WTC11 (cell line): ENCODE data around the gene MKI67. TPM values are rescaled to one million over a fixed set of nuclear protein-coding genes. Genes with fewer than 3 reads are reported as not detected.
A peak's percentile ranks its signal among the peaks of the same experiment; 100 is the strongest.

ENCODE experiments used
- ATAC-seq: fragments of 200-7000 bp; cut with Tn5 transposase; 2 replicates; pipeline ENCODE4 v1.10.0; 2021; ENCODE audit warnings: mild to moderate bottlenecking, moderate library complexity
- CTCF ChIA-PET: fragments of 300-600 bp; sonication (Branson Sonifier 250); formaldehyde crosslinking; loops from one replicate; lab custom pipeline; 2021; ENCODE audit warnings: antibody characterized with exemption; lab: Charles Lee
- POLR2A ChIA-PET: fragments of 350-600 bp; sonication (Branson Sonifier 250); formaldehyde crosslinking; loops from one replicate; lab custom pipeline; 2021; ENCODE audit warnings: antibody characterized with exemption; lab: Charles Lee
- DNase-seq: peaks from one replicate; pipeline ENCODE4 v3.0.0; 2021; ENCODE audit warnings: low spot score
- H3K27ac Mint-ChIP-seq: 2 replicates; pipeline ENCODE4 v1.8.0; 2021; ENCODE audit warnings: mixed read lengths
- H3K27me3 Mint-ChIP-seq: 2 replicates; pipeline ENCODE4 v1.8.0; 2021; ENCODE audit warnings: low read depth, mild to moderate bottlenecking, moderate library complexity, mixed read lengths
- H3K36me3 Mint-ChIP-seq: 2 replicates; pipeline ENCODE4 v1.8.0; 2021; ENCODE audit warnings: mixed read lengths
- H3K4me1 Mint-ChIP-seq: 2 replicates; pipeline ENCODE4 v1.8.0; 2022; ENCODE audit warnings: mixed read lengths
- H3K4me3 Mint-ChIP-seq: 2 replicates; pipeline ENCODE4 v1.8.0; 2021; ENCODE audit warnings: mild to moderate bottlenecking, moderate library complexity, mixed read lengths
- H3K9me3 Mint-ChIP-seq: 2 replicates; pipeline ENCODE4 v1.8.0; 2021; ENCODE audit warnings: mixed read lengths
- AFF4 ChIP-seq: sonication (generic); formaldehyde crosslinking; IDR thresholded peaks from 2 replicates; pipeline ENCODE4 v1.8.1; 2023; ENCODE audit warnings: mild to moderate bottlenecking, missing genetic modification reagents, borderline replicate concordance
- E2F4 ChIP-seq: sonication (generic); formaldehyde crosslinking; IDR thresholded peaks from 2 replicates; pipeline ENCODE4 v1.8.1; 2022; ENCODE audit warnings: low read depth, mild to moderate bottlenecking, moderate library complexity, missing genetic modification reagents, borderline replicate concordance
- ERG ChIP-seq: fragments of 250-450 bp; sonication (Bioruptor Pico); IDR thresholded peaks from 2 replicates; pipeline ENCODE4 v1.8.0; 2021; ENCODE audit warnings: mild to moderate bottlenecking
- ETV6 ChIP-seq: sonication (generic); formaldehyde crosslinking; IDR thresholded peaks from 2 replicates; pipeline ENCODE4 v1.8.1; 2022; ENCODE audit warnings: mild to moderate bottlenecking, missing genetic modification reagents
- NR3C1 ChIP-seq: sonication (generic); formaldehyde crosslinking; conservative IDR thresholded peaks from 2 replicates; pipeline ENCODE4 v1.8.1; 2023; ENCODE audit warnings: low read depth, mild to moderate bottlenecking, missing genetic modification reagents
- SMAD3 ChIP-seq: sonication (generic); formaldehyde crosslinking; IDR thresholded peaks from 2 replicates; pipeline ENCODE4 v1.8.0; 2022; ENCODE audit warnings: missing genetic modification reagents, mild to moderate bottlenecking, borderline replicate concordance
- ZMAT4 ChIP-seq: fragments of 250-450 bp; sonication (Bioruptor Pico); IDR thresholded peaks from 2 replicates; pipeline ENCODE4 v1.9.0; 2021; ENCODE audit warnings: mild to moderate bottlenecking
- ZNF396 ChIP-seq: fragments of 250-450 bp; sonication (Bioruptor Pico); IDR thresholded peaks from 2 replicates; pipeline ENCODE4 v1.8.0; 2021; ENCODE audit warnings: mild to moderate bottlenecking, moderate library complexity, borderline replicate concordance
- ZNF416 ChIP-seq: fragments of 250-450 bp; sonication (Bioruptor Pico); IDR thresholded peaks from 2 replicates; pipeline ENCODE4 v1.9.0; 2021; ENCODE audit warnings: mild to moderate bottlenecking, inconsistent platforms
- ZNF423 ChIP-seq: fragments of 250-450 bp; sonication (Bioruptor Pico); IDR thresholded peaks from 2 replicates; pipeline ENCODE4 v2.1.2; 2022; ENCODE audit warnings: mild to moderate bottlenecking, moderate library complexity
- ZNF512 ChIP-seq: sonication (generic); formaldehyde crosslinking; IDR thresholded peaks from 2 replicates; pipeline ENCODE4 v1.8.1; 2022; ENCODE audit warnings: missing genetic modification reagents, borderline replicate concordance
- ZSCAN18 ChIP-seq: fragments of 250-450 bp; sonication (Bioruptor Pico); IDR thresholded peaks from 2 replicates; pipeline ENCODE4 v2.1.2; 2022; ENCODE audit warnings: mild to moderate bottlenecking, moderate library complexity
- total RNA-seq: library from RNA; stranded (reverse); gene quantifications from 3 replicates; pipeline ENCODE4 v1.2.3, GENCODE V29; 2021

Gene MKI67
- total RNA-seq, 1 experiment from 2014 or later = 118 TPM

- TF ChIP-seq ZNF396 (CRISPR knock-in tag) (no peak), E2F4 (CRISPR knock-in tag) (peak; percentile 96), ZSCAN18 (CRISPR knock-in tag) (no peak), ERG (CRISPR knock-in tag) (no peak), ZNF423 (no peak), ETV6 (peak; percentile 56; the same call in 1 of the 2 replicates)
Observed at GRCh38 chr10:128125944-128126764, at the start of gene MKI67 (continued).

- no peak for DNase-seq
- H3K9me3 Mint-ChIP-seq = peaks cover 59% of the 10 kb centered on the region
- ChIA-PET POLR2A (interaction anchor here (0.6 kb wide), 1 partner anchor 15 kb away, joined by 4 read pairs; no protein-coding TSS in a partner anchor), CTCF (no interaction called here)
- H3K27me3 Mint-ChIP-seq = no peaks in the 10 kb centered on the region
- H3K4me1 Mint-ChIP-seq = peaks cover 13% of the 10 kb centered on the region
- TF ChIP-seq AFF4 (CRISPR knock-in tag) (no peak), ZNF416 (CRISPR knock-in tag) (peak; percentile 99)
- H3K27ac Mint-ChIP-seq = no peak overlapping the region
- peaks cover 40% of the 10 kb centered on the region for H3K36me3 Mint-ChIP-seq
- ATAC-seq = no peak
- H3K4me3 Mint-ChIP-seq = no peak overlapping the region
Observed at GRCh38 chr10:128174581-128175559, 48.6 kb upstream of the MKI67 start.

- H3K27ac Mint-ChIP-seq = no peak overlapping the region
Observed at GRCh38 chr10:128173386-128173785, 47.2 kb upstream of the MKI67 start.

More at GRCh38 chr10:128173386-128173785, 47.2 kb upstream of the MKI67 start:
- H3K36me3 Mint-ChIP-seq = peaks cover 40% of the 10 kb centered on the region
- H3K4me3 Mint-ChIP-seq = no peak overlapping the region
- CTCF ChIA-PET = interaction anchor here (1.5 kb wide), 1 partner anchor 39 kb away, joined by 4 read pairs; no protein-coding TSS in a partner anchor
- ATAC-seq = no peak
- H3K27me3 Mint-ChIP-seq = no peaks in the 10 kb centered on the region
- TF ChIP-seq ZMAT4 (CRISPR knock-in tag) (no peak), AFF4 (CRISPR knock-in tag) (no peak), SMAD3 (CRISPR knock-in tag) (no peak), NR3C1 (no peak), ZNF512 (CRISPR knock-in tag) (no peak)
- peaks cover 9% of the 10 kb centered on the region for H3K4me1 Mint-ChIP-seq
- DNase-seq = no peak
- POLR2A ChIA-PET = no interaction called here
- peaks cover 59% of the 10 kb centered on the region for H3K9me3 Mint-ChIP-seq
